Cardiac muscle cell (in vitro differentiated cells and primary cell): ENCODE results near the gene PSTPIP2. TPM values are rescaled to one million over a fixed set of nuclear protein-coding genes. Genes with fewer than 3 reads are reported as not detected.

Experiments
- DNase-seq, 2 donors: peaks; one replicate each; pipeline versions ENCODE4 v3.0.0 to v3.0.0-alpha.2; 2010 to 2017; ENCODE audit warnings: low read depth in 1 of 2, low spot score in 1 of 2
- H3K27ac ChIP-seq: fragments of 200-600 bp; sonication (generic); 2 replicates; pipeline ENCODE4 v1.5.1; 2016
- H3K27me3 ChIP-seq: fragments of 200-600 bp; sonication (generic); 2 replicates; pipeline ENCODE4 v1.6.0; 2016; ENCODE audit warnings: control low read depth
- H3K36me3 ChIP-seq: fragments of 200-600 bp; sonication (generic); 2 replicates; pipeline ENCODE4 v1.5.1; 2016; ENCODE audit warnings: control low read depth
- H3K4me1 ChIP-seq: fragments of 200-600 bp; sonication (generic); 2 replicates; pipeline ENCODE4 v1.8.1; 2017; ENCODE audit warnings: low read depth, mild to moderate bottlenecking, mixed run types
- H3K4me3 ChIP-seq: fragments of 200-600 bp; sonication (generic); 2 replicates; pipeline ENCODE4 v1.5.1; 2016; ENCODE audit warnings: mild to moderate bottlenecking
- H3K9me3 ChIP-seq: fragments of 200-600 bp; sonication (generic); 2 replicates; pipeline ENCODE4 v1.5.1; 2017; ENCODE audit warnings: low read depth, mild to moderate bottlenecking, control low read depth
- polyA plus RNA-seq: library from polyadenylated mRNA; unstranded; fragments of >200 nt; fragmentation: Nextera tagmentation; extraction: Ambion mirVana; gene quantifications from 2 replicates; pipeline ENCODE4 v1.2.1, GENCODE V29; 2016
- total RNA-seq: library from RNA; depleted of rRNA; stranded (reverse); fragments of >200 nt; gene quantifications from 2 replicates; pipeline ENCODE4 v1.2.3, GENCODE V29; 2016
- TF ChIP-seq, protein P1 (sequence below): IDR thresholded peaks from 2 replicates; pipeline ENCODE4 v1.5.1; 2012; ENCODE audit warnings: low read depth, mild to moderate bottlenecking, low read length

PSTPIP2 gene, protein sequence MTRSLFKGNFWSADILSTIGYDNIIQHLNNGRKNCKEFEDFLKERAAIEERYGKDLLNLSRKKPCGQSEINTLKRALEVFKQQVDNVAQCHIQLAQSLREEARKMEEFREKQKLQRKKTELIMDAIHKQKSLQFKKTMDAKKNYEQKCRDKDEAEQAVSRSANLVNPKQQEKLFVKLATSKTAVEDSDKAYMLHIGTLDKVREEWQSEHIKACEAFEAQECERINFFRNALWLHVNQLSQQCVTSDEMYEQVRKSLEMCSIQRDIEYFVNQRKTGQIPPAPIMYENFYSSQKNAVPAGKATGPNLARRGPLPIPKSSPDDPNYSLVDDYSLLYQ
- total RNA-seq: 4.6 and 4.9 TPM in 2 replicates
- 4.7 and 5.1 TPM in 2 replicates for polyA plus RNA-seq

- TF ChIP-seq, protein P1, sequence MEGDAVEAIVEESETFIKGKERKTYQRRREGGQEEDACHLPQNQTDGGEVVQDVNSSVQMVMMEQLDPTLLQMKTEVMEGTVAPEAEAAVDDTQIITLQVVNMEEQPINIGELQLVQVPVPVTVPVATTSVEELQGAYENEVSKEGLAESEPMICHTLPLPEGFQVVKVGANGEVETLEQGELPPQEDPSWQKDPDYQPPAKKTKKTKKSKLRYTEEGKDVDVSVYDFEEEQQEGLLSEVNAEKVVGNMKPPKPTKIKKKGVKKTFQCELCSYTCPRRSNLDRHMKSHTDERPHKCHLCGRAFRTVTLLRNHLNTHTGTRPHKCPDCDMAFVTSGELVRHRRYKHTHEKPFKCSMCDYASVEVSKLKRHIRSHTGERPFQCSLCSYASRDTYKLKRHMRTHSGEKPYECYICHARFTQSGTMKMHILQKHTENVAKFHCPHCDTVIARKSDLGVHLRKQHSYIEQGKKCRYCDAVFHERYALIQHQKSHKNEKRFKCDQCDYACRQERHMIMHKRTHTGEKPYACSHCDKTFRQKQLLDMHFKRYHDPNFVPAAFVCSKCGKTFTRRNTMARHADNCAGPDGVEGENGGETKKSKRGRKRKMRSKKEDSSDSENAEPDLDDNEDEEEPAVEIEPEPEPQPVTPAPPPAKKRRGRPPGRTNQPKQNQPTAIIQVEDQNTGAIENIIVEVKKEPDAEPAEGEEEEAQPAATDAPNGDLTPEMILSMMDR: no peak
- no peaks in the 10 kb centered on the region for H3K36me3 ChIP-seq
- no peaks in the 10 kb centered on the region for H3K9me3 ChIP-seq
- peak; percentile 73 to 82 for DNase-seq
- peak within 1 kb of the TSS; percentile 49 for H3K4me3 ChIP-seq
- H3K27me3 ChIP-seq: no peaks in the 10 kb centered on the region
- no peaks in the 10 kb centered on the region for H3K4me1 ChIP-seq
- no peak within 1 kb of the TSS for H3K27ac ChIP-seq
Measured at GRCh38 chr18:46071653-46072375, at the start of gene PSTPIP2. Gene PSTPIP2, minus strand, starts transcription at chr18:46072260. Its CDS starts 72 bp downstream, at chr18:46072188.

GRCh38 chr18:46113751-46114150 lies 41.7 kb upstream of the PSTPIP2 start:
- no peaks in the 10 kb centered on the region for H3K9me3 ChIP-seq
- no peaks in the 10 kb centered on the region for H3K27me3 ChIP-seq
- no peak for DNase-seq
- TF ChIP-seq, protein P1: no peak
- peaks cover 8% of the 10 kb centered on the region for H3K4me1 ChIP-seq
- peak overlapping the region; percentile 55 for H3K27ac ChIP-seq
- H3K36me3 ChIP-seq: no peaks in the 10 kb centered on the region
- H3K4me3 ChIP-seq: no peak overlapping the region

DNA sequence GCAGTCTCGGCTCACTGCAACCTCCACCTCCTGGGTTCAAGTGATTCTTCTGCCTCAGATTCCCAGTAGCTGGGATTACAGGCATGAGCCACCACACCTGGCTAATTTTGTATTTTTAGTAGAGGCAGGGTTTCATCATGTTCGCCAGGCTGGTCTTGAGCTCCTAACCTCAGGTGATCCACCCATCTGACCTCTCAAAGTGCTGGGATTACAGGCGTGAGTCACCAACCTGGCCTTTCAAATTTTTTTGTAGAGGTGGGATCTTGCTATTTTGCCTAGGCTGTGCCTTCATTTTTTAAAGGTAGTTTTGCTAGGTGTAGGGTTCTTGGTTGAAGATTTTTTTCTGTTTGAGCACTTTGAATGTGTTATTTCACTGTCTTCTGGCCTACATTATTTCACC lies 38.3 kb upstream of the PSTPIP2 start:
- Histone ChIP-seq H3K36me3 (peaks cover 7% of the 10 kb centered on the region), H3K4me3 (no peak overlapping the region), H3K4me1 (peaks cover 8% of the 10 kb centered on the region), H3K9me3 (no peaks in the 10 kb centered on the region), H3K27ac (no peak overlapping the region), H3K27me3 (no peaks in the 10 kb centered on the region)
- TF ChIP-seq, protein P1: no peak
- no peak for DNase-seq

DNA sequence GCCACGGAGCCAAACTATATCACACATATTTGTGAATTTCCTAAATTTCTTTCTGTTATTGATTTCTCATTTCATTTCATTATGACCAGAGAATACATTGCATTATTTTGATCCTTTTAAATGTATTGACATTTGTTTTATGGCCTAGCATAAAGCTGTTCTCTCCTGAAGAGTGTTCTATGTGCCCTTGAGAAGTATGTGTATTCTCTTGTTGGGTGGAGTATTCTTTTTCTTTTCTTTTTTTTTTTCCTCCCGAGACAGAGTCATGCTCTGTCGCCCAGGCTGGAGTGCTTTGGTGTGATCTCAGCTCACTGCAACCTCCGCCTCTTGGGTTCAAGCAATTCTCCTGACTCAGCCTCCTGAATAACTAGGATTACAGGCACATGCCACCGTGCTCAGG lies 37.3 kb upstream of the PSTPIP2 start:
- Histone ChIP-seq H3K36me3 (peaks cover 7% of the 10 kb centered on the region), H3K27me3 (no peaks in the 10 kb centered on the region), H3K27ac (no peak overlapping the region), H3K9me3 (no peaks in the 10 kb centered on the region), H3K4me3 (no peak overlapping the region), H3K4me1 (peaks cover 14% of the 10 kb centered on the region)
- TF ChIP-seq, protein P1: no peak
- DNase-seq: no peak

GRCh38 chr18:46104128-46104911 lies 32.3 kb upstream of the PSTPIP2 start, which contains the start of gene HAUS1:
Gene HAUS1, plus strand, starts transcription at chr18:46104385. Its CDS starts 27 bp downstream, at chr18:46104412.
- TF ChIP-seq, protein P1: no peak
- Histone ChIP-seq H3K4me3 (peak within 1 kb of the TSS; percentile 69), H3K4me1 (peaks cover 8% of the 10 kb centered on the region), H3K36me3 (peaks cover 7% of the 10 kb centered on the region), H3K27ac (peak within 1 kb of the TSS; percentile 66), H3K27me3 (no peaks in the 10 kb centered on the region), H3K9me3 (no peaks in the 10 kb centered on the region)
- peak; percentile 89 to 95 for DNase-seq
